ENCODE results near the gene FHAD1. TPM values are rescaled to one million over a fixed set of nuclear protein-coding genes. Genes with fewer than 3 reads are reported as not detected.

The FHAD1 gene
- total RNA-seq, 1 experiment from 2014 or later = 2.0 TPM

- no TSS peak for BruUV-seq (replicated peaks)
Measured at GRCh38 chr1:15276691-15277446, 29.8 kb downstream of the FHAD1 start.

GRCh38 chr1:15277447-15277838, 30.4 kb downstream of the FHAD1 start:
- no peak for DNase-seq (ENCODE audit: low spot score)
- Histone ChIP-seq H3K4me3 (ENCODE audit: low read depth, low read length, poor library complexity, severe bottlenecking) (no peak overlapping the region), H3K4me1 (ENCODE audit: insufficient read depth, low read length, poor library complexity, severe bottlenecking) (peaks cover 4% of the 10 kb centered on the region), H3K36me3 (ENCODE audit: insufficient read depth, low read length, poor library complexity, severe bottlenecking) (no peaks in the 10 kb centered on the region), H3K27me3 (replicated peaks; ENCODE audit: insufficient read depth, low read depth, low read length, poor library complexity) (no peaks in the 10 kb centered on the region), H3K9me3 (ENCODE audit: low read depth, low read length, poor library complexity, severe bottlenecking) (no peaks in the 10 kb centered on the region), H3K27ac (ENCODE audit: low read depth, low read length, poor library complexity, severe bottlenecking) (no peak overlapping the region)
- CTCF ChIA-PET = no interaction called here
- POLR2A ChIA-PET (ENCODE audit: low non-redundant PET) = no interaction called here
- TF ChIP-seq CTCF (conservative IDR thresholded peaks at IDR 0.05; ENCODE audit: low read depth, low read length) (no peak), EZH2 (IDR thresholded peaks at IDR 0.05; ENCODE audit: borderline replicate concordance, low read depth, low read length, poor library complexity, severe bottlenecking) (no peak)
- intact Hi-C loops (cut with micrococcal nuclease; ENCODE audit: unreplicated experiment) = no loop called here
- BruUV-seq (replicated peaks) = no TSS peak

More at GRCh38 chr1:15276691-15277446, 29.8 kb downstream of the FHAD1 start:
- H3K9me3 ChIP-seq (ENCODE audit: low read depth, low read length, poor library complexity, severe bottlenecking) = no peaks in the 10 kb centered on the region
- H3K27me3 ChIP-seq (replicated peaks; ENCODE audit: insufficient read depth, low read depth, low read length, poor library complexity) = no peaks in the 10 kb centered on the region
- intact Hi-C loops (cut with micrococcal nuclease; ENCODE audit: unreplicated experiment) = no loop called here
- no peak for DNase-seq (ENCODE audit: low spot score)
- H3K36me3 ChIP-seq (ENCODE audit: insufficient read depth, low read length, poor library complexity, severe bottlenecking) = no peaks in the 10 kb centered on the region
- H3K27ac ChIP-seq (ENCODE audit: low read depth, low read length, poor library complexity, severe bottlenecking) = no peak overlapping the region
- H3K4me1 ChIP-seq (ENCODE audit: insufficient read depth, low read length, poor library complexity, severe bottlenecking) = peaks cover 6% of the 10 kb centered on the region
- CTCF ChIA-PET = no interaction called here
- no peak overlapping the region for H3K4me3 ChIP-seq (ENCODE audit: low read depth, low read length, poor library complexity, severe bottlenecking)
- no peak for TF ChIP-seq EZH2 (IDR thresholded peaks at IDR 0.05; ENCODE audit: borderline replicate concordance, low read depth, low read length, poor library complexity, severe bottlenecking)
- no peak for TF ChIP-seq CTCF (conservative IDR thresholded peaks at IDR 0.05; ENCODE audit: low read depth, low read length)
- POLR2A ChIA-PET (ENCODE audit: low non-redundant PET) = no interaction called here

- CTCF ChIA-PET = no interaction called here
- Histone ChIP-seq H3K27me3 (replicated peaks; ENCODE audit: insufficient read depth, low read depth, low read length, poor library complexity) (no peaks in the 10 kb centered on the region), H3K4me1 (ENCODE audit: insufficient read depth, low read length, poor library complexity, severe bottlenecking) (no peaks in the 10 kb centered on the region), H3K9me3 (ENCODE audit: low read depth, low read length, poor library complexity, severe bottlenecking) (no peaks in the 10 kb centered on the region), H3K27ac (ENCODE audit: low read depth, low read length, poor library complexity, severe bottlenecking) (no peak overlapping the region), H3K4me3 (ENCODE audit: low read depth, low read length, poor library complexity, severe bottlenecking) (no peak overlapping the region), H3K36me3 (ENCODE audit: insufficient read depth, low read length, poor library complexity, severe bottlenecking) (no peaks in the 10 kb centered on the region)
- POLR2A ChIA-PET (ENCODE audit: low non-redundant PET) = no interaction called here
- DNase-seq (ENCODE audit: low spot score) = no peak
- intact Hi-C loops (cut with micrococcal nuclease; ENCODE audit: unreplicated experiment) = no loop called here
- BruUV-seq (replicated peaks) = no TSS peak
- TF ChIP-seq CTCF (conservative IDR thresholded peaks at IDR 0.05; ENCODE audit: low read depth, low read length) (no peak), EZH2 (IDR thresholded peaks at IDR 0.05; ENCODE audit: borderline replicate concordance, low read depth, low read length, poor library complexity, severe bottlenecking) (no peak)
Measured at GRCh38 chr1:15277933-15278332, 30.9 kb downstream of the FHAD1 start.
